ENCODE results near the gene ZNF41. TPM values are rescaled to one million over a fixed set of nuclear protein-coding genes. Genes with fewer than 3 reads are reported as not detected.

Gene ZNF41
- total and polyA plus RNA-seq, 2 donors (not counting 3 experiments of a cell fraction or from before 2014, with no cell fraction given), result 2.9 to 7.5 TPM

- H3K9me3 ChIP-seq (replicated peaks; ENCODE audit: control insufficient read depth, insufficient read depth, low read length), result no peaks in the 10 kb centered on the region
- intact Hi-C loops (cut with micrococcal nuclease) (no loop called here), dilution Hi-C loops (cut with MboI; ENCODE audit: extremely low pct_ligation_motif_present, low sequenced_read_pairs) (no loop called here)
- H3K4me3 ChIP-seq (replicated peaks in 1 of 3; ENCODE audit: insufficient read depth in 1 of 3, low read depth in 1 of 3, low read length in 3 of 3), result no peak overlapping the region
- FAIRE-seq (no peak), DNase-seq (ENCODE audit: low read depth, low spot score) (no peak)
- ChIA-PET CTCF (no interaction called here), POLR2A (no interaction called here)
- no peaks in the 10 kb centered on the region for H3K79me2 ChIP-seq (ENCODE audit: control insufficient read depth, insufficient read depth, low read length)
- H3K27me3 ChIP-seq (ENCODE audit: control insufficient read depth in 2 of 2, insufficient read depth in 2 of 2, low read length in 2 of 2), result no peaks in the 10 kb centered on the region
- no peak overlapping the region for H3K4me2 ChIP-seq (ENCODE audit: insufficient read depth, low read length)
- no peak overlapping the region for H3K27ac ChIP-seq (ENCODE audit: insufficient read depth, low read depth, low read length)
- H3K36me3 ChIP-seq (ENCODE audit: control insufficient read depth in 2 of 2, extremely low read depth in 1 of 2, insufficient read depth in 2 of 2, low read length in 2 of 2), result no peaks in the 10 kb centered on the region
- H3K9me1 ChIP-seq (replicated peaks; ENCODE audit: control insufficient read depth, extremely low read depth, insufficient read depth, low read length), result no peaks in the 10 kb centered on the region
- no peak overlapping the region for H2AFZ ChIP-seq (ENCODE audit: low read depth, low read length)
- no peak for TF ChIP-seq FOS (IDR thresholded peaks at IDR 0.05; ENCODE audit: borderline replicate concordance, insufficient read depth, low read length)
- no peak for TF ChIP-seq MAX (IDR thresholded peaks at IDR 0.05; ENCODE audit: insufficient read depth, insufficient read length)
- TF ChIP-seq GATA2 (IDR thresholded peaks at IDR 0.05; ENCODE audit: insufficient read depth, insufficient read length, low read depth, low read length), result no peak
- no peak for TF ChIP-seq MYC (IDR thresholded peaks at IDR 0.05; ENCODE audit: low read depth, low read length)
- no peak for TF ChIP-seq POLR2AphosphoS5 (IDR thresholded peaks at IDR 0.05; ENCODE audit: insufficient read depth, low read depth, low read length)
- no peak for TF ChIP-seq EZH2 (IDR thresholded peaks at IDR 0.05; ENCODE audit: borderline replicate concordance, low read depth, low read length, severe bottlenecking)
- no peak for TF ChIP-seq POLR2A (IDR thresholded peaks at IDR 0.05; ENCODE audit: low read depth, low read length)
- no peaks in the 10 kb centered on the region for H4K20me1 ChIP-seq (replicated peaks; ENCODE audit: control insufficient read depth, extremely low read depth, insufficient read depth, low read length)
- peaks cover 3% of the 10 kb centered on the region for H3K4me1 ChIP-seq (ENCODE audit: control insufficient read depth, extremely low read depth, insufficient read depth, low read length)
- H3K9ac ChIP-seq (replicated peaks; ENCODE audit: extremely low read depth, insufficient read depth, low read length), result no peak overlapping the region
- no TSS peak for BruUV-seq (replicated peaks)
Observed at GRCh38 chrX:47460561-47460960, 22.5 kb downstream of the ZNF41 start.

- Histone ChIP-seq H3K79me2 (ENCODE audit: control insufficient read depth, insufficient read depth, low read length) (no peaks in the 10 kb centered on the region), H3K36me3 (ENCODE audit: control insufficient read depth in 2 of 2, extremely low read depth in 1 of 2, insufficient read depth in 2 of 2, low read length in 2 of 2) (no peaks in the 10 kb centered on the region), H2AFZ (ENCODE audit: low read depth, low read length) (no peak overlapping the region), H3K4me2 (ENCODE audit: insufficient read depth, low read length) (no peak overlapping the region), H3K9ac (replicated peaks; ENCODE audit: extremely low read depth, insufficient read depth, low read length) (no peak overlapping the region), H3K27ac (ENCODE audit: insufficient read depth, low read depth, low read length) (no peak overlapping the region), H4K20me1 (replicated peaks; ENCODE audit: control insufficient read depth, extremely low read depth, insufficient read depth, low read length) (no peaks in the 10 kb centered on the region), H3K9me1 (replicated peaks; ENCODE audit: control insufficient read depth, extremely low read depth, insufficient read depth, low read length) (no peaks in the 10 kb centered on the region), H3K4me3 (replicated peaks in 1 of 3; ENCODE audit: insufficient read depth in 1 of 3, low read depth in 1 of 3, low read length in 3 of 3) (no peak overlapping the region), H3K27me3 (ENCODE audit: control insufficient read depth in 2 of 2, insufficient read depth in 2 of 2, low read length in 2 of 2) (no peaks in the 10 kb centered on the region), H3K4me1 (ENCODE audit: control insufficient read depth, extremely low read depth, insufficient read depth, low read length) (no peaks in the 10 kb centered on the region), H3K9me3 (replicated peaks; ENCODE audit: control insufficient read depth, insufficient read depth, low read length) (no peaks in the 10 kb centered on the region)
- ChIA-PET POLR2A (no interaction called here), CTCF (no interaction called here)
- intact Hi-C loops (cut with micrococcal nuclease) (no loop called here), dilution Hi-C loops (cut with MboI; ENCODE audit: extremely low pct_ligation_motif_present, low sequenced_read_pairs) (no loop called here)
- BruUV-seq (replicated peaks), result no TSS peak
- TF ChIP-seq EZH2 (IDR thresholded peaks at IDR 0.05; ENCODE audit: borderline replicate concordance, low read depth, low read length, severe bottlenecking), result no peak
- no peak for TF ChIP-seq MYC (IDR thresholded peaks at IDR 0.05; ENCODE audit: low read depth, low read length)
- TF ChIP-seq CTCF (IDR thresholded peaks at IDR 0.05; ENCODE audit: extremely low read depth in 1 of 2, insufficient read depth in 1 of 2, low read depth in 1 of 2, low read length in 2 of 2), result no peak
- no peak for TF ChIP-seq JUN (IDR thresholded peaks at IDR 0.05; ENCODE audit: borderline replicate concordance, insufficient read depth, insufficient read length, low read depth)
- TF ChIP-seq MAX (IDR thresholded peaks at IDR 0.05; ENCODE audit: insufficient read depth, insufficient read length), result no peak
- no peak for TF ChIP-seq GATA2 (IDR thresholded peaks at IDR 0.05; ENCODE audit: insufficient read depth, insufficient read length, low read depth, low read length)
- no peak for TF ChIP-seq POLR2A (IDR thresholded peaks at IDR 0.05; ENCODE audit: low read depth, low read length)
- TF ChIP-seq FOS (IDR thresholded peaks at IDR 0.05; ENCODE audit: borderline replicate concordance, insufficient read depth, low read length), result no peak
- TF ChIP-seq POLR2AphosphoS5 (IDR thresholded peaks at IDR 0.05; ENCODE audit: insufficient read depth, low read depth, low read length), result no peak
- DNase-seq (ENCODE audit: low read depth, low spot score) (no peak), FAIRE-seq (no peak)
Observed at GRCh38 chrX:47458528-47458927, 24.5 kb downstream of the ZNF41 start.
